LNCaP clone FGC (cell line): ENCODE data around the gene KLHL17.

Experiments used
- DNase-seq: peaks from one replicate; pipeline ENCODE4 v3.0.0-alpha.2; 2011; ENCODE audit warnings: low read depth
- H3K4me3 ChIP-seq: 2 replicates; pipeline ENCODE4 v1.5.1; 2011; ENCODE audit warnings: mild to moderate bottlenecking, low read depth, low read length, control low read depth
- TF ChIP-seq, protein P1 (sequence below): IDR thresholded peaks from 2 replicates; pipeline ENCODE4 v1.5.1; 2012; ENCODE audit warnings: mild to moderate bottlenecking; ENCODE audit not compliant: control insufficient read depth, insufficient read depth; ENCODE audit errors: extremely low read depth

Gene KLHL17

DNA sequence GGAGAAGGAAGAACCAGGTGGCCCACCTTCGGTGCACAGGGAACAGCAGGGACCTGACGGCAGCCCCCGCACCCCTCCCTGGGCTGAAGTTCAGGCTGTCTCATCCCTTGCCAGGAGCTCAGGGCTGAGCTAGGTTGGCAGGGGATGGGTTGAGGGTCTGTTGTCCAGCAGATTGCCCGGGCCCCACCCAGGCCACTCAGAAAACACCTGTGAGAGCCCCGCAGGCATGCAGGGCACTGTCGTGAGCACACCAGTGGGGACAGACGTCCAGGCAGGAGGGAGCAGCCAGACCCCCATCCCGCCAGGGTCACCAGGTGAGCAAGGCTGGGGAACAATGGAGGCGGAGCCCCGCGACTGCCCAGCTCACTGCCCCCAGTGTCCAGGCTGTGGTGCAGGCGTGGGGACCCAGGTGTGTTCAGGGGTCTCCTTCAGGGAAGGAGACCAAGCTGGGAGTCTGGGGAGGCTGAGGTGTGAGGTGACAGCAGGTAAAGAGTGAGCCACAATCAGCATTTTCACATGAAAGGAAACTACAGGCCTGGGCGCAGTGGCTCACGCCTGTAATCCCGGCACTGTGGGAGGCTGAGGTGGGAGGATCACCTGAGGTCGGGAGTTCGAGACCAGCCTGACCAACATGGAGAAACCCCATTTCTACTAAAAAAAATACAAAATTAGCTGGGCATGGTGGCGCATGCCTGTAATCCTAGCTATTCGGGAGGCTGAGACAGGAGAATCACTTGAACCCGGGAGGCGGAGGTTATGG is 46.1 kb upstream of the KLHL17 start:
- no peak for DNase-seq
- TF ChIP-seq, protein P1, sequence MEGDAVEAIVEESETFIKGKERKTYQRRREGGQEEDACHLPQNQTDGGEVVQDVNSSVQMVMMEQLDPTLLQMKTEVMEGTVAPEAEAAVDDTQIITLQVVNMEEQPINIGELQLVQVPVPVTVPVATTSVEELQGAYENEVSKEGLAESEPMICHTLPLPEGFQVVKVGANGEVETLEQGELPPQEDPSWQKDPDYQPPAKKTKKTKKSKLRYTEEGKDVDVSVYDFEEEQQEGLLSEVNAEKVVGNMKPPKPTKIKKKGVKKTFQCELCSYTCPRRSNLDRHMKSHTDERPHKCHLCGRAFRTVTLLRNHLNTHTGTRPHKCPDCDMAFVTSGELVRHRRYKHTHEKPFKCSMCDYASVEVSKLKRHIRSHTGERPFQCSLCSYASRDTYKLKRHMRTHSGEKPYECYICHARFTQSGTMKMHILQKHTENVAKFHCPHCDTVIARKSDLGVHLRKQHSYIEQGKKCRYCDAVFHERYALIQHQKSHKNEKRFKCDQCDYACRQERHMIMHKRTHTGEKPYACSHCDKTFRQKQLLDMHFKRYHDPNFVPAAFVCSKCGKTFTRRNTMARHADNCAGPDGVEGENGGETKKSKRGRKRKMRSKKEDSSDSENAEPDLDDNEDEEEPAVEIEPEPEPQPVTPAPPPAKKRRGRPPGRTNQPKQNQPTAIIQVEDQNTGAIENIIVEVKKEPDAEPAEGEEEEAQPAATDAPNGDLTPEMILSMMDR: no peak
- H3K4me3 ChIP-seq: no peak overlapping the region

DNA sequence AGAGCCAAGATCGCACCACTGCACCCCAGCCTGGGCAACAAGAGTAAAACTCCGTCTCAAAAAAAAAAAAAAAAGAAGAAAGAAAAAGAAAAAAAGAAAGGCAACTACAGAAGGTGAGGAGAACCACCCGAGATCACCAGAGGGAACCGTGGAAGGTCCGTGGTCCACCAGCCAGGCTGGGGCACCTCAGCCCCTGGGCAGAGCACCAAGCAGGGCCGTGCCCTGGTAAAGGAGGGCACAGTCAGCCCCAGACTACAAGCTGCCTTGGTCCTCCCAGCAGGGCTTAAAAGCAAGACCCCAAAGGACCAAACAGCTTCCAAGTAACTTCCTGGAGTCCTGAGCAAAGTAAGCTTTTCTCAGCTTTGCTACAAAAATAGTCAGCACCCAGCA is 45.5 kb upstream of the KLHL17 start:
- H3K4me3 ChIP-seq: no peak overlapping the region
- TF ChIP-seq, protein P1: no peak
- no peak for DNase-seq

DNA sequence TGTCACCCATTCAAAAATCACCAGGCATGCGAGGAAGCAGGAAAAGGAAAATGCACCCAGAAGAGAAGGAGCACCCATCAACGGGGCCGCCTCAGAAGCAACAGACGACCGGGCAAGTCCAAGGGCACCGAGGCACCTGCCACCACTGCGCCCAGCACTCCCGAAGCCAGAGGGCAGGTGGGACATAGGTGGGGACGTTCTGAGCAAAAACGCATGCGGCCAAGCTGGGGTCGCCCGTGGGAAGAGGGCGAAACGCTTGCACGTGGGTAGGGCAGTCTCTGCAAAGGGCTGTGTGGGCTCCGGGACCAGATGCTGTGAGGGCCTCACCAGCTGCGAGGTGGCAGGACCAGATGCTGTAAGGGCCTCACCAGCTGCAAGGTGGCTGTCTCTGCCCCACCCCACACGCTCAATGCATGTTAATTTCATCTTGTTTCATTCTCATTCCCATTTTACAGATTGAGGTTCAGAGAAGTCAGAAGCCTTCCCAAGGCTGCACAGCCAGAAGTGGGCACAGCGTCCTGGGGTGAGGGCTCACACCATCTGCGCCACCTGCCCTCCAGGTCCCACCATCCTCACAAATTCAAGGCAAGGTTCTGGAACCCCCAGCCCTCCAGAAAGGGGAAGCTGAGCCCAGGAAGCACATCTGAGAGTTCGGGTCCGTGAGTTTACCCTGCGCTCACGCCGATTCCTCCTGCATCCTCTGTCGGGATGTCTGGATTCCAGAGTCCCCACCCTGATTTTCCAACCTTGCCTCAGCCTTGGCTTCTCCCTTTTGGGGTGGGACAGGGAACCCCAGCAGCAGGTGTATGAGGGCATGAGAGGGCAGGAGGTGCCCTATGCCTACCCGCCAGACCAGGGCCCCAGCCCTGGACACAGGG is 44.9 kb upstream of the KLHL17 start:
- no peak for DNase-seq
- TF ChIP-seq, protein P1: no peak
- no peak overlapping the region for H3K4me3 ChIP-seq

DNA sequence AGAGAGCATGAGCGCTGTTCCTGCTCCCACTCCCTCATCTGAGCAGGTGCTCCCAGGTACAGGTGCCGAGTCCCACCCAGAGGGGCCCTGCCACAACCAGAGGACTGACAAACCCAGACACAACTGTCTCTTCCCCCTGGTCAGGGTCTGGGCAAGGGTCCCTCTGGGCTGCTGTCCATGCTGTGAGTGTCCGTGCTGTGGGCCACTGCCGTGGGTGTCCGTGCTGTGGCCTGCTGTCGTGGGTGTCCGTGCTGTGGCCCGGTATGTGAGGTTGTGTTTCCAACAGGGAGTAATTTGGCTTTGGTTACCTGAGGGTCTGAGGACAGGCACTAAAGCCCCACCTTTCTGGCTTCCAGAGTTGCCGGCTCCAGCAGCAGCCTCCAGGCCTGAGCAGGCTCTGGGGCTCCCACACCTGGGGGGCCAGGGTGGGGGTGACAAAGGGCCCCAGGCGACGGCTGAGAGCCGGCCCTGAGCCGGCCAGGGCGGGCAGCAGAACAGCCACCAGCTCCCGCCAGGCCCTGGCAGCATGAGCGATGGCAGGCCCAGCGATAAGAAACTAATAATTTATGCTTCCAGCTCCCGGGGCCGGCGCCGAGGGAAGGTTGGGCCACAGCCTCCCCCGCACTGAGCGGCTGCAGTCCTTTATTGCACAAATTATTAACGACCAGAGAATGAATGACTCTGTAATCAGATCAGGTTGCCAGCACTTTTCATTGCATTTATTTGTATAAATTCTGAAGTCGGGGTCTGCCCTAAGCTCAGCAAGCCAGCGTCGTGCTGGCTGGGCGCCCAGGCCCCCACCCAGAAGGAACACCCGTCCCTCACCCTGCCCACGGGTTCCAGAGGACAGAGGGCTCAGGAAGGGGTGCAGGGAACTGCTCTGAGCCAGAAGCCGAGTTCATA is 44.0 kb upstream of the KLHL17 start:
- TF ChIP-seq, protein P1: no peak
- DNase-seq: no peak
- no peak overlapping the region for H3K4me3 ChIP-seq

DNA sequence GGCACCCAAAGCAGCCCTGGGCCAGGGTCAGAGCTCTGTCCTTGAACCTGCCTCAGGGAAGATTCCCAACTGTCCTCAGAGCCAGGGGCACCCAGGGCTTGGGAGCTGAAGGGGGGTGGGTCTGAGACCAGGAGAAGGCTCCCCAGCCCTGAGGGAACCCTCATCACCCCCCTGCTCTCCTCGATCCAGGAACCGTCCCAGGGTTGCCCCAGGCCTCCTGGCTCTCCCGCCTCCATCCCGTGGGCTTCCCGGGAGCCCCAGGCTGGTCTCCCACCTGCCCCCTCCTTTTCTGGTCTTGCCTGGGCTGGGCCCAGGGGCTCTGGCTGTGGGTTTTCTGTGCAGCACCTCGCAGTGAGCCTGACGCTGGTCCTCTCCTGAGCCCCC is 43.3 kb upstream of the KLHL17 start:
- TF ChIP-seq, protein P1: no peak
- no peak for DNase-seq

DNA sequence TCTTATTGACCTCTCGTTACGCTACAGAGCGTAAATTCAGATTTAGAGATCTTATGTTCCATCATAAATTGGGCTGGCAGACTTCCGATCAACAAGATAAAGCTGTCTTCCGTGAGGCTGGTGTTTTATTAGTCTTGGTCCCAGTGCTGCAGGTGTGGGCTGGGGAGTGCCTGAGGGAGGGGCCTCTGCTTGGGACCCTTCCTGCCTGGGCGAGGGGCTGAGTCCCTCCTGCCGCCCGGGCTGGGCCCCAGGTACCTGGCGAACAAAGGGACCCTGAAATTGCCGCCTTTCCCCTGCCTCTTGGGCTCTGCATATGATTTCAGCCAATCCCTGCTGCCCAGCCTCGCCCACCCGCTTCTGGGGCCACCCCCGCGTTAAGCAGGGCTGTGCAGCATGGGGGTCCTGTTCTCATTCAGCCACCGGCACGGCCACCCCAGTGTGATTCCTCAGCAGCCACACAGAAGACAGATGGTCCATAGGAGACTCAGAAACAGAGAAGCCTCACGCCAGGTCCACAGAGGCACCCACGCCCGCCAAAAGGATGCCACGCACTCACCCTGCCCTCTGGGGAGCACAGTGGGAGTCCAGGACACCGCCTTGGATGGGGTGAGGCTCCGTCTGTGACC is 42.8 kb upstream of the KLHL17 start:
- no peak overlapping the region for H3K4me3 ChIP-seq
- TF ChIP-seq, protein P1: no peak
- DNase-seq: peak; percentile 47

More for the DNA sequence above, 43.3 kb upstream of the KLHL17 start:
- H3K4me3 ChIP-seq: no peak overlapping the region
